ENCODE results near the gene AURKB. TPM values are rescaled to one million over a fixed set of nuclear protein-coding genes. Genes with fewer than 3 reads are reported as not detected.

Gene AURKB
- total and polyA plus RNA-seq, 2 donors (not counting 1 experiment from before 2014, with no cell fraction given): 1.1 to 5.3 TPM

GRCh38 chr17:8175795-8176196 is 34.6 kb downstream of the AURKB start:
- WGBS (ENCODE audit: insufficient coverage): 14% methylated on average over 9 of the region's 11 CpGs
- ATAC-seq (ENCODE audit: low read depth): no peak
- peak overlapping the region; percentile 48 to 87 (median 72) for H3K4me3 ChIP-seq (ENCODE audit: control extremely low read depth in 1 of 5, extremely low read depth in 1 of 5, insufficient read depth in 1 of 5, low read depth in 2 of 5, low read length in 4 of 5)
- no peaks in the 10 kb centered on the region for H3K36me3 ChIP-seq (replicated peaks in 1 of 2; ENCODE audit: control extremely low read depth in 1 of 2, control insufficient read depth in 1 of 2, extremely low read depth in 1 of 2, insufficient read depth in 2 of 2, low read length in 1 of 2)
- Mint-ChIP-seq H3K4me1 (peaks cover 46% of the 10 kb centered on the region), H3K9me3 (ENCODE audit: insufficient read depth) (no peaks in the 10 kb centered on the region), H3K27me3 (no peaks in the 10 kb centered on the region), H3K4me3 (peak overlapping the region; percentile 94), H3K27ac (peak overlapping the region; percentile 96)
- no peak for TF ChIP-seq EZH2 (IDR thresholded peaks at IDR 0.05; ENCODE audit: borderline replicate concordance, insufficient read depth, low read depth, low read length, poor library complexity, severe bottlenecking)
- no peak for TF ChIP-seq CTCF (IDR thresholded peaks at IDR 0.05)
- H3K4me1 ChIP-seq (ENCODE audit: control insufficient read depth in 2 of 2, insufficient read depth in 2 of 2, low read length in 2 of 2): peaks cover 24 to 38% of the 10 kb centered on the region in 2 donors
- H3K27me3 ChIP-seq (replicated peaks in 1 of 4; ENCODE audit: control extremely low read depth in 1 of 4, control insufficient read depth in 3 of 4, insufficient read depth in 4 of 4, low read length in 3 of 4): no peaks in the 10 kb centered on the region
- peak overlapping the region; percentile 83 for H3K9ac ChIP-seq (ENCODE audit: low read length)
- ChIA-PET CTCF (interaction anchor here (1.0 to 1.9 kb wide), 5 partner anchors 12 to 68 kb away, joined by 3 to 7 read pairs (median 4); no protein-coding TSS in a partner anchor), POLR2A (interaction anchor here (1.0 to 2.0 kb wide), 3 partner anchors 14 to 20 kb away, joined by 3 to 9 read pairs (median 3); partner anchors contain the start of gene BORCS6)
- H3K4me2 ChIP-seq (replicated peaks; ENCODE audit: low read depth, low read length, poor library complexity, severe bottlenecking): peak overlapping the region; percentile 97
- H2AFZ ChIP-seq (ENCODE audit: insufficient read depth, low read depth, low read length, poor library complexity, severe bottlenecking): peak overlapping the region; percentile 99
- H4K20me1 ChIP-seq (ENCODE audit: control insufficient read depth, insufficient read depth, low read length, poor library complexity, severe bottlenecking): no peaks in the 10 kb centered on the region
- intact Hi-C loops (cut with micrococcal nuclease): no loop called here
- H3K27ac ChIP-seq (ENCODE audit: low read length in 2 of 2): peak overlapping the region; percentile 43 to 77
- no peaks in the 10 kb centered on the region for H3K9me3 ChIP-seq (ENCODE audit: control extremely low read depth in 1 of 3, control insufficient read depth in 2 of 3, insufficient read depth in 1 of 3, low read length in 2 of 3)
- H3K79me2 ChIP-seq (ENCODE audit: control insufficient read depth, insufficient read depth, low read length): peaks cover 5% of the 10 kb centered on the region
- no peak for DNase-seq

GRCh38 chr17:8173871-8174322 is 36.5 kb downstream of the AURKB start:
- H2AFZ ChIP-seq (ENCODE audit: insufficient read depth, low read depth, low read length, poor library complexity, severe bottlenecking): peak overlapping the region; percentile 51
- H3K27ac ChIP-seq (ENCODE audit: low read length in 2 of 2): peak overlapping the region; percentile 95 to 99
- H3K4me3 ChIP-seq (ENCODE audit: control extremely low read depth in 1 of 5, extremely low read depth in 1 of 5, insufficient read depth in 1 of 5, low read depth in 2 of 5, low read length in 4 of 5): peak overlapping the region; percentile 32 to 96 (median 63)
- H3K4me1 ChIP-seq (ENCODE audit: control insufficient read depth in 2 of 2, insufficient read depth in 2 of 2, low read length in 2 of 2): peaks cover 24 to 38% of the 10 kb centered on the region in 2 donors
- CTCF ChIA-PET: interaction anchor here (0.5 to 1.5 kb wide), 11 partner anchors 14 to 113 kb away, joined by 3 to 12 read pairs (median 5); partner anchors contain the start of gene CTC1
- H3K79me2 ChIP-seq (ENCODE audit: control insufficient read depth, insufficient read depth, low read length): peaks cover 5% of the 10 kb centered on the region
- no peak for ATAC-seq (ENCODE audit: low read depth)
- no peak for TF ChIP-seq CTCF (IDR thresholded peaks at IDR 0.05)
- TF ChIP-seq EZH2 (IDR thresholded peaks at IDR 0.05; ENCODE audit: borderline replicate concordance, insufficient read depth, low read depth, low read length, poor library complexity, severe bottlenecking): no peak
- H3K36me3 ChIP-seq (replicated peaks in 1 of 2; ENCODE audit: control extremely low read depth in 1 of 2, control insufficient read depth in 1 of 2, extremely low read depth in 1 of 2, insufficient read depth in 2 of 2, low read length in 1 of 2): no peaks in the 10 kb centered on the region
- H3K27ac Mint-ChIP-seq: peak overlapping the region; percentile 100
- H3K27me3 Mint-ChIP-seq: no peaks in the 10 kb centered on the region
- peak overlapping the region; percentile 70 for H3K4me2 ChIP-seq (replicated peaks; ENCODE audit: low read depth, low read length, poor library complexity, severe bottlenecking)
- H3K27me3 ChIP-seq (replicated peaks in 1 of 4; ENCODE audit: control extremely low read depth in 1 of 4, control insufficient read depth in 3 of 4, insufficient read depth in 4 of 4, low read length in 3 of 4): no peaks in the 10 kb centered on the region
- H3K9ac ChIP-seq (ENCODE audit: low read length): peak overlapping the region; percentile 96
- no peaks in the 10 kb centered on the region for H4K20me1 ChIP-seq (ENCODE audit: control insufficient read depth, insufficient read depth, low read length, poor library complexity, severe bottlenecking)
- H3K4me1 Mint-ChIP-seq: peaks cover 46% of the 10 kb centered on the region
- intact Hi-C loops (cut with micrococcal nuclease): loop anchor here (1.0 to 5.0 kb wide), 9 partner anchors 11 to 73 kb away; partner anchors contain the start of genes ALOXE3 and BORCS6
- WGBS (ENCODE audit: insufficient coverage): 10% methylated on average over 8 of the region's 14 CpGs
- H3K4me3 Mint-ChIP-seq: peak overlapping the region; percentile 94
- POLR2A ChIA-PET: interaction anchor here (0.6 to 3.1 kb wide), 22 partner anchors 10 to 487 kb away, joined by 3 to 33 read pairs (median 8); partner anchors contain the start of genes ALOXE3, AURKB, BORCS6 and CTC1
- no peak for DNase-seq
- no peaks in the 10 kb centered on the region for H3K9me3 Mint-ChIP-seq (ENCODE audit: insufficient read depth)
- no peaks in the 10 kb centered on the region for H3K9me3 ChIP-seq (ENCODE audit: control extremely low read depth in 1 of 3, control insufficient read depth in 2 of 3, insufficient read depth in 1 of 3, low read length in 2 of 3)

All from B cell (primary cell).